Glutamatergic neuron (in vitro differentiated cells): ENCODE results near the gene PRRX1. TPM values are rescaled to one million over a fixed set of nuclear protein-coding genes. Genes with fewer than 3 reads are reported as not detected.
A peak's percentile ranks its signal among the peaks of the same experiment; 100 is the strongest.

ENCODE experiments used
- DNase-seq: peaks from one replicate; pipeline ENCODE4 v3.0.0; 2022
- H3K27ac Mint-ChIP-seq: one replicate; pipeline ENCODE4 v1.8.0; 2020; ENCODE audit warnings: mild to moderate bottlenecking, mixed read lengths, inconsistent platforms; ENCODE audit not compliant: unreplicated experiment
- H3K27me3 Mint-ChIP-seq: one replicate; pipeline ENCODE4 v1.8.0; 2020; ENCODE audit warnings: mild to moderate bottlenecking, moderate library complexity, mixed read lengths, inconsistent platforms; ENCODE audit not compliant: unreplicated experiment
- H3K36me3 Mint-ChIP-seq: one replicate; pipeline ENCODE4 v1.8.0; 2020; ENCODE audit warnings: mild to moderate bottlenecking, mixed read lengths, inconsistent platforms; ENCODE audit not compliant: unreplicated experiment
- H3K4me1 Mint-ChIP-seq: one replicate; pipeline ENCODE4 v1.8.0; 2020; ENCODE audit warnings: mild to moderate bottlenecking, low read depth, mixed read lengths, inconsistent platforms; ENCODE audit not compliant: unreplicated experiment
- H3K4me3 Mint-ChIP-seq: one replicate; pipeline ENCODE4 v1.8.0; 2020; ENCODE audit warnings: mild to moderate bottlenecking, mixed read lengths, inconsistent platforms; ENCODE audit not compliant: unreplicated experiment
- H3K9me3 Mint-ChIP-seq: one replicate; pipeline ENCODE4 v1.8.0; 2020; ENCODE audit warnings: mild to moderate bottlenecking, moderate library complexity, mixed read lengths, inconsistent platforms; ENCODE audit not compliant: unreplicated experiment
- CTCF ChIP-seq: fragments of 200-600 bp; sonication (generic); IDR thresholded peaks from one replicate; pipeline ENCODE4 v1.5.0; 2021; ENCODE audit not compliant: partially characterized antibody, unreplicated experiment
- long read RNA-seq: library from polyadenylated mRNA; unstranded; transcript quantifications from one replicate; pipeline ENCODE4 v2.0.0, GENCODE V29; 2020; ENCODE audit not compliant: unreplicated experiment
- total RNA-seq: library from RNA; stranded (reverse); fragmentation: NEBNext Ultra II Directional; extraction: Animal tissue kit (Norgen Biotek cat#: 25700); gene quantifications from one replicate; pipeline ENCODE4 v1.2.1, GENCODE V29; 2021; ENCODE audit not compliant: unreplicated experiment

Gene PRRX1
- not detected for total RNA-seq
- long read RNA-seq, result 0 reads

GRCh38 chr1:170664093-170664827, at the start of gene PRRX1:
Gene PRRX1, plus strand, starts transcription at chr1:170664131. Its CDS starts 88 bp downstream, at chr1:170664219.
- H3K9me3 Mint-ChIP-seq, result peaks cover 7% of the 10 kb centered on the region
- H3K4me3 Mint-ChIP-seq, result peak within 1 kb of the TSS; percentile 58
- no peak for TF ChIP-seq CTCF
- H3K27ac Mint-ChIP-seq, result no peak within 1 kb of the TSS
- no peaks in the 10 kb centered on the region for H3K36me3 Mint-ChIP-seq
- H3K27me3 Mint-ChIP-seq, result peaks cover 40% of the 10 kb centered on the region
- DNase-seq, result peak; percentile 39
- H3K4me1 Mint-ChIP-seq, result peaks cover 22% of the 10 kb centered on the region

- Mint-ChIP-seq H3K4me3 (no peak overlapping the region), H3K27me3 (peaks cover 4% of the 10 kb centered on the region), H3K4me1 (peaks cover 8% of the 10 kb centered on the region), H3K27ac (no peak overlapping the region), H3K9me3 (peaks cover 7% of the 10 kb centered on the region), H3K36me3 (no peaks in the 10 kb centered on the region)
- no peak for DNase-seq
- TF ChIP-seq CTCF, result no peak
Measured at GRCh38 chr1:170617591-170618330, 46.2 kb upstream of the PRRX1 start.

GRCh38 chr1:170618421-170618820, 45.5 kb upstream of the PRRX1 start:
- no peak for DNase-seq
- Mint-ChIP-seq H3K36me3 (no peaks in the 10 kb centered on the region), H3K4me1 (peaks cover 8% of the 10 kb centered on the region), H3K27me3 (peaks cover 3% of the 10 kb centered on the region), H3K4me3 (no peak overlapping the region), H3K27ac (no peak overlapping the region), H3K9me3 (peaks cover 7% of the 10 kb centered on the region)
- no peak for TF ChIP-seq CTCF

- H3K27ac Mint-ChIP-seq, result peak overlapping the region; percentile 88
- no peak for TF ChIP-seq CTCF
- H3K27me3 Mint-ChIP-seq, result peaks cover 3% of the 10 kb centered on the region
- H3K9me3 Mint-ChIP-seq, result peaks cover 7% of the 10 kb centered on the region
- peak; percentile 43 for DNase-seq
- H3K36me3 Mint-ChIP-seq, result no peaks in the 10 kb centered on the region
- peaks cover 8% of the 10 kb centered on the region for H3K4me1 Mint-ChIP-seq
- H3K4me3 Mint-ChIP-seq, result peak overlapping the region; percentile 34
Measured at GRCh38 chr1:170619241-170620028, 44.5 kb upstream of the PRRX1 start.
